Transverse colon (tissue), 4 donors: ENCODE data around the gene RXRG. TPM values are rescaled to one million over a fixed set of nuclear protein-coding genes. Genes with fewer than 3 reads are reported as not detected.
A peak's percentile ranks its signal among the peaks of the same experiment; 100 is the strongest.

Source experiments
- DNase-seq: peaks from one replicate; pipeline ENCODE4 v3.0.0-alpha.2; 2019
- H3K27ac ChIP-seq, 4 donors: fragments of 200-600 bp; sonication (generic); 2 replicates each; pipeline ENCODE4 v1.5.1; 2016 to 2018; ENCODE audit warnings: inconsistent platforms in 4 of 4
- H3K27me3 ChIP-seq: fragments of 200-600 bp; sonication (generic); 2 replicates; pipeline ENCODE4 v1.5.1; 2017; ENCODE audit warnings: inconsistent platforms
- H3K36me3 ChIP-seq, 4 donors: fragments of 200-600 bp; sonication (generic); 2 replicates each; pipeline ENCODE4 v1.5.1; 2017 to 2019; ENCODE audit warnings: inconsistent platforms in 4 of 4
- H3K4me1 ChIP-seq, 4 donors: fragments of 200-600 bp; sonication (generic); 2 replicates each; pipeline ENCODE4 v1.5.1; 2017 to 2020; ENCODE audit warnings: inconsistent platforms in 4 of 4
- H3K4me3 ChIP-seq, 4 donors: fragments of 200-600 bp; sonication (generic); 1 replicate in 1 of 4; 2 replicates in 3 of 4; pipeline versions ENCODE4 v1.5.1 to v1.6.1; 2017 to 2019; ENCODE audit warnings: inconsistent platforms in 4 of 4
- H3K9me3 ChIP-seq, 2 donors: fragments of 200-600 bp; sonication (generic); 2 replicates each; pipeline ENCODE4 v1.5.1; 2017 to 2019; ENCODE audit warnings: inconsistent platforms in 2 of 2
- EP300 ChIP-seq: sonication (generic); formaldehyde crosslinking; IDR thresholded peaks from one replicate; pipeline ENCODE4 v1.6.1; 2017; ENCODE audit warnings: antibody characterized with exemption, low read depth
- POLR2A ChIP-seq: fragments of 450-650 bp; IDR thresholded peaks from one replicate; pipeline ENCODE4 v1.6.1; 2016; ENCODE audit warnings: antibody characterized with exemption, mild to moderate bottlenecking, moderate library complexity
- POLR2AphosphoS5 ChIP-seq, 3 donors: sonication (generic); formaldehyde crosslinking; IDR thresholded peaks; one replicate each; pipeline ENCODE4 v1.6.1; 2016; ENCODE audit warnings: antibody characterized with exemption in 3 of 3
- WGBS, 2 donors: methylation state at CpG; one replicate each; pipeline ENCODE4 v1.1.5; 2018; ENCODE audit warnings: low coverage in 1 of 2; 5-methylcytosine and 5-hydroxymethylcytosine counted together
- in situ Hi-C, 4 donors: fragments of 200-750 bp; cut with MboI; loops; one replicate each; pipeline versions ENCODE4 v1.15.0 to v1.15.1; 2017; ENCODE audit warnings: low sequenced_read_pairs in 3 of 4, low pct_ligation_motif_present in 1 of 4, low pct_unique_long_range_greater_than_20kb in 1 of 4
- intact Hi-C: fragments of 100-400 bp; cut with DNase I; formaldehyde crosslinking; loops from one replicate; pipeline ENCODE4 v1.15.1; 2023; ENCODE audit warnings: low total_unique reads
- total RNA-seq, 4 donors: library from RNA; depleted of rRNA; stranded (reverse); fragments of >200 nt; gene quantifications; one replicate each; pipeline ENCODE4 v1.1.0, GENCODE V29; 2016
- TF ChIP-seq, protein P1 (sequence below), 5 experiments: fragments of 200-600 bp in 3 of 5; fragments of 450-650 bp in 2 of 5; sonication (generic) in 3 of 5; IDR thresholded peaks; 1 replicate in 2 of 5; 2 replicates in 3 of 5; pipeline ENCODE4 v1.5.1; 2016 to 2017; ENCODE audit warnings: antibody characterized with exemption in 5 of 5, inconsistent platforms in 3 of 5, mild to moderate bottlenecking in 2 of 5, moderate library complexity in 1 of 5

RXRG gene
- total RNA-seq, 4 donors from 2014 or later = 0.96 TPM; not detected in 3

DNA sequence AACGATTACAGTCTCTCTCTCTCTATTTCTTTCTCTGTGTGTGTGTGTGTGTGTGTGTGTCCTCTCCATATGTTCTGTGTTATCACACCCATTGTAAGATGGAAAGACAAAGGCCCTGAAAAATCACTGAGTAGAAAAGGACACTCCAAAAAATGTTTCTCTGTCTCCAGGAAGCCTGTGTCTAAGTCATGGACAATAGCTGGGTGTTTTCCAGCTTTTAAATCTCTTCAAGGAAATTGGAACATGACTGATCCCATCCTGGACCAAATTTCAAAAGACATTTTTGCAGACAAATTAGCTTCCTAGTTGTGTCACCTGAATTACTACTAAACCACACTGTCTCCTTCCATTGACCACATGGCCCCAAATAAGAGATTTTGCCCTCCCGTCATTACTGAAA, 57.4 kb downstream of the RXRG start:
- in situ Hi-C loops = loop anchor here in 2 of 4 donors (25.0 kb wide), 1 partner anchor 525 kb away; no protein-coding TSS in a partner anchor

DNA sequence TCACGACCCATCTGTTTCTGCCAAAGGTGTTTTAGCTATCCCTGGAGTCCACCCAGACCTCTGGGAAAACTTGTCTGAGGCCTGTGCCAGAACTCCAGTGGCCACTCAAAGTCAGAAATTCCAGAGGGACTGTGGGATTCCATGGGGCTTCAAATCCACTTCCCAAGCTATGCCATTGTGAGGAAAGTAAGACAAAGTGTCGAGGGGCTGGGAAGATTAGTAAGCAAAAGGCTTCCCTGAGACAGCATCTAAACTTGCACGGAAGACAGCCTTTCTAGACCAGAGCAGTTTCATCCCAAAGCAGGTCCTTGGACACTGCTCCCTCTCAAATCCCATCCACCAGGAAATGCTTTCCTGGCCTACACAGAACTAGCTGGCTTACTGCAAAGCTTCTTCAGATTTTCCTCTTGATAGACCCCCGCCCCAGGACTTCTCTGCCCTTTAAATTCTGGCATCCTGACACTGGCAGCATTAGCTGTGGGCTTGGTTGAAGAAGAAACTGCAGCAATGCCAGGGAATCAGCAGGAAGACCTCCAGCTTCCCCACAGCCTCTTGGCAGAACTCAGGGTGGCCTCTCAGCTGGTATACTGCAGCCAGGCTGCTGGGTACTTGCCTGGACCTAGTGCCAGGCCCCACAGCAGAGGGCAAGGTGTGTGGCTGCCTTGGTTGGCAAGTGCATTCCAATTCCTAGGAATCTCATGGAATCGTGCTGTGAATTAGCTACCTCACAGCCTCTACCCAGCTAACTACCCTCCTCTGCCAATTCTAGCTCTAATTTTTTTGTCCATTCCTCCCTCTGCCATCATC, 61.1 kb downstream of the RXRG start:
- TF ChIP-seq POLR2A (no peak), EP300 (no peak), POLR2AphosphoS5 (IDR thresholded peaks at IDR 0.05) (no peak)
- TF ChIP-seq, protein P1, sequence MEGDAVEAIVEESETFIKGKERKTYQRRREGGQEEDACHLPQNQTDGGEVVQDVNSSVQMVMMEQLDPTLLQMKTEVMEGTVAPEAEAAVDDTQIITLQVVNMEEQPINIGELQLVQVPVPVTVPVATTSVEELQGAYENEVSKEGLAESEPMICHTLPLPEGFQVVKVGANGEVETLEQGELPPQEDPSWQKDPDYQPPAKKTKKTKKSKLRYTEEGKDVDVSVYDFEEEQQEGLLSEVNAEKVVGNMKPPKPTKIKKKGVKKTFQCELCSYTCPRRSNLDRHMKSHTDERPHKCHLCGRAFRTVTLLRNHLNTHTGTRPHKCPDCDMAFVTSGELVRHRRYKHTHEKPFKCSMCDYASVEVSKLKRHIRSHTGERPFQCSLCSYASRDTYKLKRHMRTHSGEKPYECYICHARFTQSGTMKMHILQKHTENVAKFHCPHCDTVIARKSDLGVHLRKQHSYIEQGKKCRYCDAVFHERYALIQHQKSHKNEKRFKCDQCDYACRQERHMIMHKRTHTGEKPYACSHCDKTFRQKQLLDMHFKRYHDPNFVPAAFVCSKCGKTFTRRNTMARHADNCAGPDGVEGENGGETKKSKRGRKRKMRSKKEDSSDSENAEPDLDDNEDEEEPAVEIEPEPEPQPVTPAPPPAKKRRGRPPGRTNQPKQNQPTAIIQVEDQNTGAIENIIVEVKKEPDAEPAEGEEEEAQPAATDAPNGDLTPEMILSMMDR (IDR thresholded peaks at IDR 0.05) = no peak
- Histone ChIP-seq H3K9me3 (no peaks in the 10 kb centered on the region), H3K4me3 (no peak overlapping the region), H3K27ac (peak overlapping the region in 1 of 4 donors; percentile 5), H3K36me3 (no peaks in the 10 kb centered on the region), H3K4me1 (no peaks in the 10 kb centered on the region), H3K27me3 (peaks cover 6% of the 10 kb centered on the region)
- in situ Hi-C loops = loop anchor here in 2 of 4 donors (25.0 kb wide), 1 partner anchor 528 kb away; no protein-coding TSS in a partner anchor
- DNase-seq = no peak
- WGBS, 2 donors = 75 to 83% methylated on average over 1 to 5 of the region's 5 CpGs
- intact Hi-C loops = no loop called here

More for the DNA sequence above, 57.4 kb downstream of the RXRG start:
- Histone ChIP-seq H3K27me3 (peaks cover 26% of the 10 kb centered on the region), H3K4me3 (no peak overlapping the region), H3K36me3 (no peaks in the 10 kb centered on the region), H3K9me3 (no peaks in the 10 kb centered on the region), H3K27ac (no peak overlapping the region), H3K4me1 (no peaks in the 10 kb centered on the region)
- intact Hi-C loops = no loop called here
- DNase-seq = no peak
- WGBS, 2 donors = 51 to 82% methylated on average over 2 of the region's 2 CpGs
- TF ChIP-seq EP300 = no peak
- TF ChIP-seq, protein P1 (IDR thresholded peaks at IDR 0.05) = no peak
- no peak for TF ChIP-seq POLR2AphosphoS5 (IDR thresholded peaks at IDR 0.05)
- no peak for TF ChIP-seq POLR2A

DNA sequence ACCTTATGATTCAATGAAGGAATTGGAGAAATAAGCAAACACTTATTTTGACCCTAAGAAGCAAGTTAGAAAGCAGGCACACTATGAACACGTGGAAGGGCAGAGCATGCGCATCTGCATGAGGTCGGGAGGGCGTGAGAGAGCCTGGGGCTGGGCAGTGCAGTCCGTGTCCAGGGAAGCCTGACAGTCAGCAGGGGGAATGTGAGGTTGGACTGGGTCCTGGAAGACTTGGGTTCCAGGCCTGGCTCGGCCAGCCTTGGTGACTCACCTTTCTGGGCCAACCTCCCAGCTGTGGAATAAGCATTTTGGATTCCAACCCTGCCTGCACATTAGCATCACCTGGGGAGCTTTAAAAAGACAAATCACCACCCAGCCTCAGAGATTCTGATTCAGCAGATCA, 61.9 kb downstream of the RXRG start:
- no peaks in the 10 kb centered on the region for H3K36me3 ChIP-seq
- no peak overlapping the region for H3K4me3 ChIP-seq
- peak overlapping the region in 1 of 4 donors; percentile 5 for H3K27ac ChIP-seq
- in situ Hi-C loops = loop anchor here in 2 of 4 donors (25.0 kb wide), 1 partner anchor 529 kb away; no protein-coding TSS in a partner anchor
- WGBS, 2 donors = 75% methylated on average over 6 of the region's 6 CpGs; no CpG with 5 or more reads in 1 of the 2 donors
- peaks cover 2% of the 10 kb centered on the region for H3K27me3 ChIP-seq
- TF ChIP-seq POLR2A (no peak), POLR2AphosphoS5 (IDR thresholded peaks at IDR 0.05) (no peak), EP300 (no peak)
- TF ChIP-seq, protein P1 (IDR thresholded peaks at IDR 0.05) = no peak
- intact Hi-C loops = no loop called here
- no peaks in the 10 kb centered on the region for H3K9me3 ChIP-seq
- no peaks in the 10 kb centered on the region for H3K4me1 ChIP-seq
- peak; percentile 22 for DNase-seq

DNA sequence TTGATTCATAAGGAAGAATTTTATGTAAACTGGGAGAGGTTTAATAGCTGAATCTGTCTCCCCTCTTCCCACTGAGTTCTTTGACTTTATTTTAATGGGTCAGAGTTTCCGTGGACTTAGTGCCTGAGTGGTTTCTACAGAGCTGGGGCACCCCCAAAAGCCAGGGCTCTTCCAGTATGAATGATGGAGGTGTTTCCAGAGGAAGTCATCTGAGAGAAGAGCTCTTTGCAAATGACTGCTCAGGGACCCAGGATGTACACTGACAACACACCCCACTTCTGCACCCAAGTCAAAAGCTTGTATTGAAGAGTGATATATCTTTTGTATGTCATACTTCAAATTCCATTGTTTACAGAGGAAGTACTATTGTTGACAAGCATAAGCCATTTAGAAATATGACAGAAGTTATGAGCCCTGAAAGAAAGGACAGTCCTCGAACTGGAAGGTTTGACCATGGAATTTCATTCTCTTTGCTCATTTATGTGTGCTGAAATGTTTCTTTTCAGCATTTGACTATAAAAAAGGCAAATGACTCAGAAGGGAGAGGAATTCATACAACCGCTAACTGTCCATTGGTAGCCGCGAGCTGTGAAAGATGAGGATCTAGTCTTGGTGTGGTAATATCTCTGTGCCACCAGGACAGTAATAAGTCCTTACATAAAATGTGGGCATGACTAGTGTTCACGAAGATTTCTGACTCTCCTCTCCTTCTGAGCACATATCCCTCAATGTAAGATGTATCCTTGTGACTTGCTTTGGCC, 63.0 kb downstream of the RXRG start:
- WGBS, 2 donors = 85% methylated on average over 4 to 6 of the region's 6 CpGs
- in situ Hi-C loops = loop anchor here in 2 of 4 donors (25.0 kb wide), 1 partner anchor 530 kb away; no protein-coding TSS in a partner anchor
- peaks cover 0 to 2% (median 1%) of the 10 kb centered on the region in 4 donors for H3K4me1 ChIP-seq

More for the DNA sequence above, 63.0 kb downstream of the RXRG start:
- no peak overlapping the region for H3K4me3 ChIP-seq
- H3K36me3 ChIP-seq = no peaks in the 10 kb centered on the region
- intact Hi-C loops = no loop called here
- H3K27me3 ChIP-seq = peaks cover 2% of the 10 kb centered on the region
- no peaks in the 10 kb centered on the region for H3K9me3 ChIP-seq
- no peak for TF ChIP-seq POLR2AphosphoS5 (IDR thresholded peaks at IDR 0.05)
- TF ChIP-seq, protein P1 (IDR thresholded peaks at IDR 0.05) = no peak
- no peak for TF ChIP-seq POLR2A
- TF ChIP-seq EP300 = no peak
- H3K27ac ChIP-seq = no peak overlapping the region
- no peak for DNase-seq
